Mesodermal cell (in vitro differentiated cells): ENCODE data around the gene EIF5A2.
A peak's percentile ranks its signal among the peaks of the same experiment; 100 is the strongest.
"Not testable (repeated sequence)": the region's sequence is repeated elsewhere in the genome, so short reads cannot be mapped to it uniquely, and the experiment has no call there.

ENCODE experiments used
- H3K27ac ChIP-seq: 2 replicates; pipeline ENCODE4 v1.7.0; 2013; ENCODE audit warnings: mild to moderate bottlenecking, low read depth, low read length, moderate library complexity; ENCODE audit not compliant: severe bottlenecking
- H3K36me3 ChIP-seq: 2 replicates; pipeline ENCODE4 v1.7.1; 2013; ENCODE audit warnings: mild to moderate bottlenecking, low read length, moderate library complexity; ENCODE audit not compliant: control insufficient read depth, insufficient read depth
- H3K4me1 ChIP-seq: one replicate; pipeline ENCODE4 v1.7.1; 2013; ENCODE audit warnings: mild to moderate bottlenecking, low read length; ENCODE audit not compliant: insufficient read depth, control insufficient read depth, poor library complexity, severe bottlenecking
- H3K4me3 ChIP-seq: 2 replicates; pipeline ENCODE4 v1.7.0; 2013; ENCODE audit warnings: low read length, control low read depth, mild to moderate bottlenecking; ENCODE audit not compliant: insufficient read depth, poor library complexity, severe bottlenecking; ENCODE audit errors: extremely low read depth
- H3K9me3 ChIP-seq: 2 replicates; pipeline ENCODE4 v1.7.1; 2013; ENCODE audit warnings: mild to moderate bottlenecking, low read length, moderate library complexity; ENCODE audit not compliant: control insufficient read depth
- WGBS, 2 experiments: methylation state at CpG; one replicate each; pipeline ENCODE4 v1.1.5; 2013; ENCODE audit warnings: missing lambda C conversion rate in 2 of 2; ENCODE audit not compliant: insufficient coverage in 2 of 2; 5-methylcytosine and 5-hydroxymethylcytosine counted together

EIF5A2 gene

GRCh38 chr3:170896781-170897180 lies 11.7 kb downstream of the EIF5A2 start:
- Histone ChIP-seq H3K4me1 (no peaks in the 10 kb centered on the region), H3K36me3 (no peaks in the 10 kb centered on the region), H3K27ac (no peak overlapping the region), H3K9me3 (peaks cover 12% of the 10 kb centered on the region), H3K4me3 (no peak overlapping the region)
- WGBS, 2 experiments = 86 to 91% methylated on average over 1 of the region's 1 CpG

GRCh38 chr3:170896333-170896732 lies 12.1 kb downstream of the EIF5A2 start:
- H3K4me1 ChIP-seq, H3K4me3 ChIP-seq, H3K27ac ChIP-seq, H3K36me3 ChIP-seq: not testable (repeated sequence)
- H3K9me3 ChIP-seq = peaks cover 12% of the 10 kb centered on the region
- 80 to 100% methylated on average over 2 of the region's 6 CpGs for WGBS, 2 experiments

GRCh38 chr3:170893895-170894294 lies 14.5 kb downstream of the EIF5A2 start:
- no peaks in the 10 kb centered on the region for H3K36me3 ChIP-seq
- H3K4me1 ChIP-seq = no peaks in the 10 kb centered on the region
- H3K4me3 ChIP-seq = no peak overlapping the region
- 98 to 100% methylated on average over 7 to 8 of the region's 8 CpGs for WGBS, 2 experiments
- peaks cover 12% of the 10 kb centered on the region for H3K9me3 ChIP-seq
- H3K27ac ChIP-seq = no peak overlapping the region

- H3K27ac ChIP-seq = no peak overlapping the region
- no peaks in the 10 kb centered on the region for H3K36me3 ChIP-seq
- no peaks in the 10 kb centered on the region for H3K9me3 ChIP-seq
- WGBS, 2 experiments = 100% methylated on average over 1 of the region's 1 CpG; no CpG with 5 or more reads in 1 of the 2 experiments
- H3K4me3 ChIP-seq = no peak overlapping the region
- H3K4me1 ChIP-seq = no peaks in the 10 kb centered on the region
Observed at GRCh38 chr3:170889630-170890029, 18.8 kb downstream of the EIF5A2 start.

- Histone ChIP-seq H3K36me3 (no peaks in the 10 kb centered on the region), H3K9me3 (no peaks in the 10 kb centered on the region), H3K4me1 (no peaks in the 10 kb centered on the region), H3K4me3 (no peak overlapping the region), H3K27ac (no peak overlapping the region)
Observed at GRCh38 chr3:170889132-170889531, 19.3 kb downstream of the EIF5A2 start.

GRCh38 chr3:170884109-170884930 lies 24.1 kb downstream of the EIF5A2 start:
- not testable (repeated sequence) for H3K27ac ChIP-seq, H3K36me3 ChIP-seq, H3K4me1 ChIP-seq, H3K4me3 ChIP-seq, H3K9me3 ChIP-seq
- WGBS, 2 experiments = 86 to 89% methylated on average over 17 to 18 of the region's 24 CpGs

- not testable (repeated sequence) for H3K27ac ChIP-seq, H3K9me3 ChIP-seq, H3K4me1 ChIP-seq, H3K36me3 ChIP-seq, H3K4me3 ChIP-seq
- no CpG with 5 or more reads among the region's 5 CpGs for WGBS, 2 experiments
Observed at GRCh38 chr3:170878688-170879087, 29.7 kb downstream of the EIF5A2 start.

- WGBS, 2 experiments = 69 to 81% methylated on average over 2 to 3 of the region's 6 CpGs
- H3K27ac ChIP-seq, H3K9me3 ChIP-seq, H3K4me3 ChIP-seq, H3K4me1 ChIP-seq, H3K36me3 ChIP-seq: not testable (repeated sequence)
Observed at GRCh38 chr3:170877311-170877710, 31.1 kb downstream of the EIF5A2 start.

- no peaks in the 10 kb centered on the region for H3K36me3 ChIP-seq
- no peaks in the 10 kb centered on the region for H3K4me1 ChIP-seq
- H3K27ac ChIP-seq = no peak overlapping the region
- no peak overlapping the region for H3K4me3 ChIP-seq
- H3K9me3 ChIP-seq = no peaks in the 10 kb centered on the region
- WGBS, 2 experiments = 100% methylated on average over 2 of the region's 2 CpGs; no CpG with 5 or more reads in 1 of the 2 experiments
Observed at GRCh38 chr3:170876537-170876936, 31.9 kb downstream of the EIF5A2 start.

- Histone ChIP-seq H3K27ac (peak within 1 kb of the TSS; percentile 95), H3K4me3 (peak within 1 kb of the TSS; percentile 79), H3K4me1 (peaks cover 3% of the 10 kb centered on the region), H3K36me3 (peaks cover 36% of the 10 kb centered on the region), H3K9me3 (no peaks in the 10 kb centered on the region)
- WGBS, 2 experiments = 0% methylated on average over 40 to 48 of the region's 59 CpGs
Observed at GRCh38 chr3:170869645-170870593, 38.5 kb downstream of the EIF5A2 start, which contains the start of gene RPL22L1. RPL22L1 (minus strand) TSS chr3:170870195; CDS start chr3:170870167, 28 bp downstream.
